ENCODE measurements around the gene SLC9A3.

The SLC9A3 gene

DNA sequence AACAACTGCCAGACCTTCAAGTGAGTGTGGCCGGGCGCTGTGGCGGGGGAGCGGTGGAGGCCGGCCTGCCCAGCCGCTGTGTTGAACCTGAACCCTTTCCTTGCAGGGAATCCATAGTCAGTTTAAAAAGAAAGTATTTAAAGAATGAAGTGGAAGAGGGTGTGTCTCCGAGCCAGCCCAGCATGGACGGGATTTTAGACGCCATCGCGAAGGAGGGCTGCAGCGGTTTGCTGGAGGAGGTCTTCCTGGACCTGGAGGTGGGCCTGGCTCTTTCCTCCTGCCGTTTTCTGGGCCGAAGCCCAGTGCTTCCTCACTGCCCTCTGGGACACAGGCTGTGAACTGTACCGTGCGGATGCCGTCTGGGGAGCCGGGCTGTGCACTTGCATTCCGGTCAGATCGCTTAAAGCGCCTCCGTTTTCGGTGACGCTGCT is 62.2 kb downstream of the SLC9A3 start:
- H3K4me3 ChIP-seq (replicated peaks in 1 of 2; ENCODE audit: low read depth in 2 of 2, low read length in 2 of 2), result no peak overlapping the region
- no peak for DNase-seq (ENCODE audit: low read depth in 2 of 2)
- TF ChIP-seq, protein P1, sequence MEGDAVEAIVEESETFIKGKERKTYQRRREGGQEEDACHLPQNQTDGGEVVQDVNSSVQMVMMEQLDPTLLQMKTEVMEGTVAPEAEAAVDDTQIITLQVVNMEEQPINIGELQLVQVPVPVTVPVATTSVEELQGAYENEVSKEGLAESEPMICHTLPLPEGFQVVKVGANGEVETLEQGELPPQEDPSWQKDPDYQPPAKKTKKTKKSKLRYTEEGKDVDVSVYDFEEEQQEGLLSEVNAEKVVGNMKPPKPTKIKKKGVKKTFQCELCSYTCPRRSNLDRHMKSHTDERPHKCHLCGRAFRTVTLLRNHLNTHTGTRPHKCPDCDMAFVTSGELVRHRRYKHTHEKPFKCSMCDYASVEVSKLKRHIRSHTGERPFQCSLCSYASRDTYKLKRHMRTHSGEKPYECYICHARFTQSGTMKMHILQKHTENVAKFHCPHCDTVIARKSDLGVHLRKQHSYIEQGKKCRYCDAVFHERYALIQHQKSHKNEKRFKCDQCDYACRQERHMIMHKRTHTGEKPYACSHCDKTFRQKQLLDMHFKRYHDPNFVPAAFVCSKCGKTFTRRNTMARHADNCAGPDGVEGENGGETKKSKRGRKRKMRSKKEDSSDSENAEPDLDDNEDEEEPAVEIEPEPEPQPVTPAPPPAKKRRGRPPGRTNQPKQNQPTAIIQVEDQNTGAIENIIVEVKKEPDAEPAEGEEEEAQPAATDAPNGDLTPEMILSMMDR (IDR thresholded peaks at IDR 0.05; ENCODE audit: low read depth, low read length), result no peak

DNA sequence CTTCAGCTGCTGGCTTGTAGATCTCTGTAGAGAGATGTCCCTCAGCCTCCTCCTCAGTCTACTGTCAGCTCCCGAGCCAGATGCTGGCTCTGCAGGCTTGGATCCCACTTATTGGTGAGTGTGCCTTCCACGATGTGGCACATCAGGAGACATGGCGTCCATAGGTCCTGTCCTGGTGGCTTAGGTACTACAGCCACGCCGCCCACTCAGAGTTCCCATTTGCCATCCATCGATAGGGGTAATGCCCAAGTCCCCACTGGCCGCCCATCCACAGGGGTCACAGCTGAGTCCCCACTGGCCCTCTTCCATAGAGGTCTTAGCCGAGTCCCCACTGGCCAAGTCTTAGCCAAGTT is 64.0 kb downstream of the SLC9A3 start:
- TF ChIP-seq, protein P1 (IDR thresholded peaks at IDR 0.05; ENCODE audit: low read depth, low read length), result no peak
- no peak for DNase-seq (ENCODE audit: low read depth in 2 of 2)
- H3K4me3 ChIP-seq (replicated peaks in 1 of 2; ENCODE audit: low read depth in 2 of 2, low read length in 2 of 2), result no peak overlapping the region

DNA sequence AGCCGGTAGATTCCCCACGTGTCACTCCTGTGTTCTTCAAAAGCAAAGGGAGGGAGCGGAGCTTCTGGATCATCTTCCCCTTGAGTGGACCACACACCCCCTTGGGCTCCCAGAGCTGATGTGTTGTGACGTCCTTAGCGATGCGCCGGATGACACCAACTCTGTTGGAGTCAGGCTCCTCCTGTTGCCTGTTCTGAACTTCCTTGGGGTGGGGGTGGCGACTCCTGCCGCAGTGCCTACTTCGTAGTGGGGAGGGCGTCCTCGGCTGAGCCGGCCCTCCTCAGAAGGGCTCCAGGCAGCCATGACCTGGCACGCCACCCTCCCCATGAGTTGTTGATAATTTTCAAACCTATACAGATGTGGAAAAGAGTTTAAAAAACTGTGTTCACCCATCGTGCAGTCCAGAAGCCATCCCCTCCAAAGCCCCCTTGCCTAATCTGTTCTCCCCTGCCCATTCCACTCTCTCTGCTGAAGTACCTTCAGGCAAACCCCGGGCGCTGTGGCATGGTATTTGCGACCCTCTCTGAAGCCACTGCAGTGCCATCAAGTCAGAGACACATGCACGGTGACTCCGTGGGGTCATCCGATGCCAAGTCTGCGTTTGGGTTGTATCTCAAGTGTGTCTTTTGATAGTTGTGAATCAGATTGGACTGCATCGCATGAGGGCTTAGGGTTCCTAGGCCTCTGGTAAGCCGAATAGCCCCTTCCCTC is 64.5 kb downstream of the SLC9A3 start:
- no peak overlapping the region for H3K4me3 ChIP-seq (replicated peaks in 1 of 2; ENCODE audit: low read depth in 2 of 2, low read length in 2 of 2)
- TF ChIP-seq, protein P1 (IDR thresholded peaks at IDR 0.05; ENCODE audit: low read depth, low read length), result no peak
- DNase-seq (ENCODE audit: low read depth in 2 of 2), result no peak

DNA sequence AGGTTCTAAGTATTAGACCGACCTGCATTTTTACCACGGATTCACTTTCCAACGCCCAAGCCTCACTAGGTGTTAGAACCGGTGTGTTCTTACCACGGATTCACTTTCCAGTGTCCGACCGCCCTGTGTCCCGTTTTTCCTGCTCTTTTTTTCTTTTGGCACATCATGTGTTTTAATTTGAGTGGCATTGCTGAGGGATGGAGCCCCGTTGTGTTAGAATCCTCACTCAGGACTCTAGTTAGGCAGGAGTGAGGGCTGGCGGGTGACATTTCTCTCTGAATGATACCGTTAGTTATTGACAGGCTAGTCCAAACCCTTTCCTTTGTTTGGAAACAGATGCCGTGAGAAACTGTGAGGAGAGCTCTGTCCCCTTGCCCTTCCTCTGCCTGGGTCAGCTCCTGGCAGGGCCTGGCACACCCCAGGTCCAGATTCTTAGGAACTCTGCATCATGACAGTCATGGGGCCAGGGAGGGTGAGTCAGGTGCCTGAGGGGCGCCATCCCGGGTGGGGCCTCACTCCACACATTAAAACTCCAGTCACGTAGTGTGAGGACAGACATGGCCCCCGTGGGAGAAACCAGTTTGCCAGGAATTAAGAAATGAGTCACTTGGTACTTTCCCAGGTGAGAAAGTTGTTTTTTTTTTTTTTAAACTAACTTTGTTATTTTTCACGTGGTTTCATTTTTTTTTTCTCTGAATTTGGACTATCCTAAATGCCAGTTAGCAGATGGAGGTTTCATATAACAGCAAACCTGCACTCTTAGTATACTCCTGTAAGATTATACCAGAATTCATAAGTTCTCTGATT is 65.5 kb downstream of the SLC9A3 start:
- peak; percentile 28 to 80 for DNase-seq (ENCODE audit: low read depth in 2 of 2)
- TF ChIP-seq, protein P1 (IDR thresholded peaks at IDR 0.05; ENCODE audit: low read depth, low read length), result no peak
- no peak overlapping the region for H3K4me3 ChIP-seq (replicated peaks in 1 of 2; ENCODE audit: low read depth in 2 of 2, low read length in 2 of 2)

DNA sequence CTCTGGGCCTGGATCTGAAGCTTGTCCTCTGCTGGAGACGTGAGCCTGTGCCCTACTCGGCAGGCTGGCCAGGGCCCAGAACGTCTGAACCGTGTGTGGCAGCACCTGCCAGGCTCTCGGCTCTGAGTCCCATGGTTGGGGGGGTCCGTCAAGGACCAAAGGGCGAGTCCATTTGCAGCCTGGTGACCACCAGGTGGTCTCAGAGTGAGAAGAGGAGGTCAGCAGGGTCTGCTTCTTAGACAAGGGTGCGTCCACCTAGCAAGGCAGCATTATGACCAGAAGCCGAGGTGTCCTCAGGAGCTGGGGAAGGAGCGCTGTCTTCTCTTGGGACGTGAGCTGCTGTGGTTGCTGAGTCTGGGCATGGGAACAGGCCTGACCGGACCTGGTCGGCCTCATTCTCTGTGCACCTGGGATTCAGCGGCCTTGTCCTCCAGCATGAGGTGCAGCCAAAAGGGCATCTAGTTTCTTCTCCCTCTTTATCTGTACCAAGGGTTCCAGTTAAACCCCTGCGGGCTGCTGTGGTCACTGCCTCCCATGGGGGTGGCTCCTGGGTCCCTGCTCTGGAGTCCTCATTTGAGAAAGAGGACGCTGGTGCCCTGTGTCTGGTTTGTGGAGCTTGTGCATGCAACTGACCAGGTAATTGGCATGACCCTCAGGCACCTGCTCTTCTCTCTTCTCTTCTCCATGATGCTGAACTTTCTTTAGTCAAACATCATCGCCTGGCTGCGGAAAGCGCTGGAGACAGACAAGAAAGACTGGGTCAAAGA is 66.9 kb downstream of the SLC9A3 start:
- TF ChIP-seq, protein P1 (IDR thresholded peaks at IDR 0.05; ENCODE audit: low read depth, low read length), result no peak
- DNase-seq (ENCODE audit: low read depth in 2 of 2), result no peak
- no peak overlapping the region for H3K4me3 ChIP-seq (replicated peaks in 1 of 2; ENCODE audit: low read depth in 2 of 2, low read length in 2 of 2)

DNA sequence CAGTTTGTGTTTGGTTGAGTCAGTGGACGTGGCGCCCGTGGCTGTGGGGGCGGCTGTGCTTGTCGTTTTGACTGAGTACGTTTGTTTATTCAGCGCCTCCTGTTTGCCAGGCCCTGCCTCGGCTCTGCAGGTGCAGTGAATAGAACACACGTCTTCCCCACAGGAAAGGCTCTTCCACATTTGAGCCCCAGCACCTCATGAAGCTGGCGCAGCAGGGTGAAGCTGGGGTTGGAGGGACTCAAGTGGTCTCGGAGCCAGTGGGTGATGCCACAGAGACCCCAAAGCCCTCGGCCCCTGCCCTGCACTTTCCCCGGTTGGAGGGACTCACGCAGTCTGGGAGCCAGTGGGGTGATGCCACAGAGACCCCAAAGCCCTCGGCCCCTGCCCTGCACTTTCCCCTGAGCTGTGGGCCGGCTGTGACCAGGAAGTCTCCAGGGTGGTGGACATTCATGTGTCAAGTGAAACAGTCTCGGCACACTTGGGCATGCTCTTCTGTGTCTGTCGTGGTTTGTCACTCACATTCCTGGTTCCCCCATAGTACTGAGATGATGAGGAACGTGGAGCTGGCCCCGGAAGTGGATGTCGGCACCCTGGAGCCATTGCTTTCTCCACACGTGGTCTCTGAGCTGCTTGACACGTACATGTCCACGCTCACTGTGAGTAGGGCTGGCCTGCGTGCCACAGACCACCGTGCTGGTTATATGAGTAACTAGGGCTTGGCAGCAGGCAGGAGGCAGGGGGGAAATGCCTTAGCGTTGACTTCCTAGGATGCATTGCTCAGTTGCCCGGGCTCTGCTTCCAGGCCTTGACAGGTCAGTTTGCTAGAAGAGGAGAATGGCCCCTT is 67.7 kb downstream of the SLC9A3 start:
- H3K4me3 ChIP-seq (replicated peaks in 1 of 2; ENCODE audit: low read depth in 2 of 2, low read length in 2 of 2), result no peak overlapping the region
- DNase-seq (ENCODE audit: low read depth in 2 of 2), result no peak
- TF ChIP-seq, protein P1 (IDR thresholded peaks at IDR 0.05; ENCODE audit: low read depth, low read length), result no peak
